Stimulated activated CD4-positive, alpha-beta T cell treated with anti-CD3 and anti-CD28 coated beads, Interleukin-12 subunit alpha, Interleukin-12 subunit beta, amount 100 ng/mL, for 24 hours (primary cell): Measurements from ENCODE around the gene TMPRSS9.
"Not testable (repeated sequence)": the region's sequence is repeated elsewhere in the genome, so short reads cannot be mapped to it uniquely, and the experiment has no call there.

Experiments
- DNase-seq, 2 experiments: peaks; one replicate each; pipeline ENCODE4 v3.0.0-alpha.2; 2020; ENCODE audit warnings: low read depth in 2 of 2

Gene TMPRSS9

GRCh38 chr19:2394054-2394441 lies 34.0 kb downstream of the TMPRSS9 start:
- DNase-seq, result no peak

GRCh38 chr19:2394442-2395292 lies 34.6 kb downstream of the TMPRSS9 start:
- no peak for DNase-seq

- DNase-seq, result not testable (repeated sequence)
These were observed 35.3 kb downstream of the TMPRSS9 start for GRCh38 chr19:2395293-2395829.

- DNase-seq, result not testable (repeated sequence)
These were observed 37.1 kb downstream of the TMPRSS9 start for GRCh38 chr19:2397173-2397572.

GRCh38 chr19:2398735-2399305 lies 38.8 kb downstream of the TMPRSS9 start:
- DNase-seq, result no peak

GRCh38 chr19:2399582-2399981 lies 39.5 kb downstream of the TMPRSS9 start:
- DNase-seq, result no peak

GRCh38 chr19:2408247-2408646 lies 48.2 kb downstream of the TMPRSS9 start:
- no peak for DNase-seq

GRCh38 chr19:2409352-2409912 lies 49.4 kb downstream of the TMPRSS9 start:
- no peak for DNase-seq

GRCh38 chr19:2410023-2410422 lies 50.0 kb downstream of the TMPRSS9 start:
- DNase-seq, result no peak

- no peak for DNase-seq
These were observed 51.6 kb downstream of the TMPRSS9 start for GRCh38 chr19:2411709-2412108.

- DNase-seq, result no peak
These were observed 52.4 kb downstream of the TMPRSS9 start for GRCh38 chr19:2412449-2412848.

GRCh38 chr19:2413159-2413558 lies 53.1 kb downstream of the TMPRSS9 start:
- no peak for DNase-seq

- no peak for DNase-seq
These were observed 53.6 kb downstream of the TMPRSS9 start for GRCh38 chr19:2413629-2414028.

GRCh38 chr19:2415281-2415972 lies 55.4 kb downstream of the TMPRSS9 start:
- no peak for DNase-seq

- no peak for DNase-seq
These were observed 55.9 kb downstream of the TMPRSS9 start for GRCh38 chr19:2415973-2416319.

GRCh38 chr19:2416321-2417097 lies 56.4 kb downstream of the TMPRSS9 start:
- no peak for DNase-seq

GRCh38 chr19:2417436-2417835 lies 57.4 kb downstream of the TMPRSS9 start:
- not testable (repeated sequence) for DNase-seq

GRCh38 chr19:2417881-2418406 lies 57.9 kb downstream of the TMPRSS9 start:
- DNase-seq, result no peak

- DNase-seq, result no peak
These were observed 59.7 kb downstream of the TMPRSS9 start for GRCh38 chr19:2419754-2420153.

GRCh38 chr19:2420490-2420889 lies 60.4 kb downstream of the TMPRSS9 start:
- no peak for DNase-seq
